Right lung (tissue), 10 donors: ENCODE results near the gene IFI16. TPM values are rescaled to one million over a fixed set of nuclear protein-coding genes. Genes with fewer than 3 reads are reported as not detected.
A peak's percentile ranks its signal among the peaks of the same experiment; 100 is the strongest.

Source experiments
- DNase-seq, 2 donors: peaks; one replicate each; pipeline ENCODE4 v3.0.0-alpha.2; 2013
- long read RNA-seq, 8 donors: transcript quantifications; one replicate each; lab custom pipeline, GENCODE V29; 2026
- polyA plus RNA-seq, 5 donors: library from polyadenylated mRNA; unstranded; fragments of 120-200 nt; gene quantifications; one replicate each; pipeline versions ENCODE4 v1.2.1 to v1.2.3, GENCODE V29; 2013; ENCODE audit warnings: inconsistent platforms in 1 of 5, low replicate concordance in 1 of 5; ENCODE audit not compliant: insufficient read length in 5 of 5, insufficient read depth in 1 of 5

IFI16 gene
- 100 to 1,000 TPM in 3 of 5 donors, 10 to 100 TPM in 2; 70.2 to 134 (median 118) TPM for polyA plus RNA-seq
- long read RNA-seq, donor 1, partial matches to known transcripts, result 32 of 41 reads
- long read RNA-seq, donor 1, other reads (novel, unspliced or antisense), result 0 of 41 reads
- long read RNA-seq, donor 2, transcript IFI16-205 (11 exons, 2,704 nt), result major isoform, 11 of 19 reads
- long read RNA-seq, donor 2, partial matches to known transcripts, result 5 of 19 reads
- long read RNA-seq, donor 2, other reads (novel, unspliced or antisense), result 0 of 19 reads
- long read RNA-seq, donor 3, partial matches to known transcripts, result 0 of 3 reads
- long read RNA-seq, donor 3, other reads (novel, unspliced or antisense), result 0 of 3 reads
- long read RNA-seq, donor 4, partial matches to known transcripts, result 16 of 16 reads
- long read RNA-seq, donor 4, other reads (novel, unspliced or antisense), result 0 of 16 reads
- long read RNA-seq, donor 5, partial matches to known transcripts, result 42 of 46 reads
- long read RNA-seq, donor 5, other reads (novel, unspliced or antisense), result 0 of 46 reads
- long read RNA-seq, donor 6, partial matches to known transcripts, result 27 of 37 reads
- long read RNA-seq, donor 6, other reads (novel, unspliced or antisense), result 5 of 37 reads
- long read RNA-seq, donor 7, partial matches to known transcripts, result 10 of 14 reads
- long read RNA-seq, donor 7, other reads (novel, unspliced or antisense), result 0 of 14 reads
- long read RNA-seq, donor 8, partial matches to known transcripts, result 0 of 1 reads
- long read RNA-seq, donor 8, other reads (novel, unspliced or antisense), result 0 of 1 reads

DNA sequence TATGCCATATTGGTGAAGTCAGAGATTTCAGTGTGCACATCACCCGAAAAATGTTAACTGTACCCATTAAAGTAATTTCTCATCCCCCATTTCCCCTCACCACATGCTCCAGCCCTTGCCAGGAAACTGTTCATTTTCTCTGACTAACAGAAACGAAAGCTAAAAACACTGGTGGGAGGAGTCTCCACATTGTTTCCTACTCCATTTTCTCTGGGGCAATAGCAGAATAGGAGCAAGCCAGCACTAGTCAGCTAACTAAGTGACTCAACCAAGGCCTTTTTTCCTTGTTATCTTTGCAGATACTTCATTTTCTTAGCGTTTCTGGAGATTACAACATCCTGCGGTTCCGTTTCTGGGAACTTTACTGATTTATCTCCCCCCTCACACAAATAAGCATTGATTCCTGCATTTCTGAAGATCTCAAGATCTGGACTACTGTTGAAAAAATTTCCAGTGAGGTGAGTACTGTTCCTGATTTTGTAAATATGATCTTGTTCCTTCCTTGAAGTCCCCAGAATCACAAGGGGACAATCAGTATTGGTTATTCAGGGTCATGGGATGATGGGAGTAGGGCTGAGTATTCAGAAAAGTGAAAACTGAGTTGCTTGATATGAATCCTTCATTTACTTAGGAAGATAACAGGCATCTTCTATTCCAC, at the start of gene IFI16:
IFI16 (plus strand) TSS at position 204 of the 658 bp plus-strand sequence. CDS start 4,774 bp downstream, outside the sequence.
- peak; percentile 72 to 83 for DNase-seq

DNA sequence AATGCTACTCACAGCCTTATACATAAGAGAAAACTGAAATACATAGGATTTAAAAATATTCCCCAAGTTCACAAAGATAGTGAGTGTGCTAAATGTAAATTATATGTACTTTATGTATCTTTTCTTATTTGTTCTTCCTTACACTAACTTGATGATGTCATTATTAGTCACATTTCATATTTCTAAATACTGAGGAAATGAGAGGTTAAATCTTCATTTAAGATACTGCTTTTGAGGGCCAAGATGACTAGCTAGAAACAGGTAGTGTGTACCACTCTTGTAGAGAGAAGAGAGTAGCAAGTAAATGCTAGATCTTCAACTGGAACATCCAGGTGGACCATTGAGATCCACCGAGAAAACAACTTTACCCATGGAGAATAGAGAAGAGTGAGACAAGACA, 48.5 kb upstream of the IFI16 start:
- DNase-seq, result no peak

DNA sequence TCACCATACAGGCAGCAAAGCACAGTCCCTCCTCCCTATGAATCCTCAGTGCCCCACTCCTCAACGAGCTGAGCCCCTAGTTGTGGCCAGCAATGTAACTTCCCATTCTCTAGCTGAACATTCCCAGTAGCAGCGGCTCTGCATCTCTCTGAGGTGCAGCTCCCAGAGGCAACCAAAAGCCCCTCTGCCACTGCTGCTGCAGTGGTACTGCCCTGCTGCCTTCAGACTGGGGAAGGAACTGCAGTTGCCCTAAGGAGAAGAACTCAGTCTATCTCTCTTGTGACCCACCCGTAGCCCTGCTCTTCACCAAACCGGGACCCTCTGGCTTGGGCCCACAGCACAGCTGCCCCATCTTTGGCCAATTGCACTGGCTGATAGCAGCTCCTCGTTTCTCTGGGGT, 46.7 kb upstream of the IFI16 start:
- no peak for DNase-seq

DNA sequence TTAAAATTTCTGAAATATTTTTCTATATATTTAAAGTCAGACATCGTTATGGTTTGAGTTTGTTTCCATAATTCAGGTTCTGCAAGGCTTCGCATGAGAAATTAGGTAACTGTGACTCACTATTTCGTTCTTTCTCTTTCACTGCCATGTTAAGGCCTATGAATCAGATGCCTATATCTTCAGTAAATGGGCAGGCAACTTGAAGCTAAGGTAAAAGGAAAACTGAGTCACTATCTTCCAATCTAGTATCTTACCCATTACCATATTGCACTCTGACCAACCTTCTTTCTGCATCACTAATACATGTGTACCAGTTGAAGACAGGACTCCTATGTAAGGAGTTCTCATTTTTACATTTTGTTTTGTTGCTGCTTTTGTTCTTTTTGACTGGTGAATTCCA, 40.5 kb upstream of the IFI16 start:
- no peak for DNase-seq

DNA sequence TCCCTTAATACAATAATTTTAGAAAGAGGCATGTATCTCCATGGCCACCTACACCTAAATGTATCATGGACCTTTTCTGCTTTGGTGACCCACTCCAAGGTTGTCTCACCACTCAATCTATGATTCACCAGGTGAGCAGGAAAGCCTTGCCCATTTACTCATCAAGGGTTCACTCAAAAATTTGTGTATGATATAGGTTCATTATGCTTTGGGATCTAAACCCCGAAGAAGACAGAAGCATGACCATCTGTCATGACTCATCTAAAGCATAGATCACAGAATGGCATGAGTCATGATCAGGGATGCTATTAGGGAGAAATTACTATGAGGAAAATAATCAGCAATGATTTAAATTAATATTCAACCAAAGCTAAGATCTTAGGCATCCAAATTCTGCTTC, 39.9 kb upstream of the IFI16 start:
- no peak for DNase-seq

DNA sequence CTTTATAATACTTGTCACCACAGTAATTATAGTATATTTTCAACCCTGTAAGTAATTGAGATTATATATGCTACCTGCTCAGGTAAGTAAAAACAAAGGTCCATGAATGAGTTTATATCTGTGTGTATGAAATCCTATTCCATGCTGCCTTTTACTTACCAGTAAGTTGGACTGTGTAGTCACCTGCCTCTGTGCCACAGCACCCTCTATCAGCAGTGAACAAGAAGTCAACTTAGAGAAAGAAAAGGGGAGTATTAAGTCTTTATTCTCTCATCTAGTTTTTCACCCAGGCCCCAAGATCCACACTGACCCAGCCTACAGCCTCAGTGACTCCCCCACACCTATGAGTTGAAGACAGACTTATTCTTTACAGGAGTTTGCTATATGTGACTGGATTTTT, 36.9 kb upstream of the IFI16 start:
- no peak for DNase-seq

DNA sequence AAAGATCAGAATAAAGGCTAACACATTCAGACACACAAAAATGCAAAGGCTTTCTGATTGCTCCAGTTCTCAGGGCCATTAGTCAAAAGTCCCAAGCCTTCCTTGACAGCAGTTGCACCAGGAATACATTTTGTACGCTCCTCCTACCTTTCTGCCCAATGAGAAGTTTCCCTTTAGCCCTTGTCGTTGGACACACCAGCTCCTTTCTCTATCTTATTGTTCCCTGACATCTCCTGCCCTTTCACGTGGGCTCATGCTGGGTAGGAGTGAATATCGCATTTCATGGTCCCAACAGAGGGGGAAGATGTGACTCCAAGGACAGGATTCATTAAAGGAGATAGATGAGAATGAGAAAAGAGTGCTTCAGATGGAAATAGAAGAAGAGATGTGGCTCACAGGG, 33.5 kb upstream of the IFI16 start:
- no peak for DNase-seq

DNA sequence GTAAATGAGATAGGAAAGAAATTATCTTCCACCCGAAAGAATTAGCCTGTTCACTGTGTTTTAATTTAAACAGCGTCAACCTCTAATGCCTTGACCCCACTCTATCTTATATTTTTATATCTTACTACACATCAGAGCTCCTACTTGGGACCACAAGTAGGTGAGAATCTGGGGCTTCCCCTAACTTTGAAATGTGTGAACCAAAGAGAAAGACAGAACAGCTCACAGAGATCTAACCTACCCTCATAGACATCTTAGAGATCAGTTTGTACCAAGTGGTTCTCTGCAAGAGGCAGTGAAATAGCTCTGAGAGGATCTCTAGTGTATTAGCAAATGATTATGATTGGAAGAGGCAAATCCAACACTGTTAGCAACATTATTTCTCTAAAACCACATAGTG, 31.0 kb upstream of the IFI16 start:
- no peak for DNase-seq

DNA sequence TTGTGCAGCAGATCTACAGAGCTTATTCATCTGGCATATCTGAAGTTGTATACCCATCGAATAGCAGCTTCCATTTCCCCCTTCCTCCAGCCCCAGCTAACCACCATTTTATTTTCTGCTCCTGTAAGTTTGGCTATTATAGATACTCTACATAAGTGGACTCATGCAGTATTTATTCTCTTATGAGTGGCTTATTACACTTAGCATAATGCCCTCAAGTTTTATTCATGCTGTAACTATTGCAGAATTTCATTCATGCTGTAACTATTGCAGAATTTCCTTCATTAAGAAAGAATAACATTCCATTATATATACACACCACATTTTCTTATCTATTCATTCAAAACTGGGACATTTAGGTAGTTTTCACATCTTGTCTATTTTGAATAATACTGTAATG, 30.5 kb upstream of the IFI16 start:
- no peak for DNase-seq

DNA sequence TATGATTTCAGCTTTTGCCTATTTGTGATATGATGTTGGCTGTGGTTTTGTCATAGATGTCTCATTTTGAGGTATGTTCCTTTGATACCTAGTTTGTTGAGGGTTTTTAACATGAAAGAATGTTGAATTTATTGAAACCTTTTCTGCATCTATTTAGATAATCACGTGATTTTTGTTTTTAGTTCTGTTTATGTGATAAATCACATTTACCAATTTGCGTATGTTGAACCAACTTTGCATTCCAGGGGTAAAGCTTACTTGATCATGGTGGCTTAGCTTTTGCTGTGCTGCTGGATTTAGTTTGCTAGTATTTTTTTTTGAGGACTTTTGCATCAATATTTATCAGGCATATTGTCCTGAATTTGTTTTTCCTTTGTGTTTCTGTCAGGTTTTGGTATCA, 26.5 kb upstream of the IFI16 start:
- no peak for DNase-seq

DNA sequence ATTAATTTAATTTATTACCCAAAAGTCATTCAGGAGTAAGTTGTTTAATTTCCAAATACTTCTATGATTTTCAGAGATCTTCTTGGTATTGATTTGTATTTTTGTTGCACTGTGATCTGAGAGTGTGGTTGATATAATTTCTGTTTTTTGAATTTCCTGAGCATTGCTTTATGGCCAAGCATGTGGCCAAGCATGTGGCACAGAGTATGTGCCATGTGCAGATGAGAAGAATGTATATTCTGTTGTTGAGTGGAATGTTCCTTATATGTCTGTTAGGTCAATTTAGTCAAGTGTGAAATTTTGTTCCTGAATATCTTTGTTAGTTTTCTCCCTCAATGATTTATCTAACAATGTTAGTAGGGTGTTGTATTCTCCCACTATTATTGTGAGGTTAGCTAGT, 25.3 kb upstream of the IFI16 start:
- no peak for DNase-seq

DNA sequence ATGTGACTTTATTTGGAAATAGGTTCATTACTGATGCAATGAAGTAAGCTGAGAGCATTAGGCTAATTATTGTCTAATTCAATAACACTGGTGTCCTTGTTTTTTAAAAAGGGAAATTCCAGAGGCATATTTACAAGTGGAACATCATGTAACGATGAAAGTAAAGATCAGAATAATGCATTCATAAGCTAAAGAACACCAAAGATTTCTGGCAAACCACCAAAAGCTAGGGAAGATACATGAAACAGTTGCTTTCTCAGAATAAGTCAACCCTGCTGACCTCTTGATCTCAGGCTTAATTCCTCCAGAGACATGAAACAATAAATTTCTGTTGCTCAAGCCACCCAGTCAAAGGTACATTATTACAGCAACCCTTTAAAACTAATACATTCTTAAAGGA, 20.3 kb upstream of the IFI16 start:
- DNase-seq, result no peak

DNA sequence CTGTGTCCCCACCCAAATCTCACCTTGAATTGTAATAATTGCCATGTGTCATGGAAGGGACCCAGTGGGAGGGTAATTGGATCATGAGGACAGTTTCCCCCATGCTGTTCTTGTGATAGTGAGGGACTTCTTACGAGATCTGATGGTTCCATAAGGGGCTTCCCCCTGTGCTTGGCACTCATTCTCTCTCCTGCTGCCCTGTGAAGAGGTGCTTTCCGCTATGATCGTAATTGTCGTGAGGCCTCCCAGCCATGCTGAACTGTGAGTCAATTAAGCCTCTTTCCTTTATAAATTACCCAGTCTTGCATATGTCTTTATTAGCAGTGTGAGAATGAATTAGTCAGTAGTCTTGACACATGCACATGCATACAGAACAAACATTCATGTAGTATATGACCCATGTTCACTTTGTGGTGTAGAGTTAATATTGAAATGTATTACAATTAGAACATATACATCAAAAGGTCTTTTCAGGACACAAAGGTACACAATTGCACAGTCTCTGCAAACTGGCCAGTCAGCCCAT, 16.9 kb upstream of the IFI16 start:
- no peak for DNase-seq

DNA sequence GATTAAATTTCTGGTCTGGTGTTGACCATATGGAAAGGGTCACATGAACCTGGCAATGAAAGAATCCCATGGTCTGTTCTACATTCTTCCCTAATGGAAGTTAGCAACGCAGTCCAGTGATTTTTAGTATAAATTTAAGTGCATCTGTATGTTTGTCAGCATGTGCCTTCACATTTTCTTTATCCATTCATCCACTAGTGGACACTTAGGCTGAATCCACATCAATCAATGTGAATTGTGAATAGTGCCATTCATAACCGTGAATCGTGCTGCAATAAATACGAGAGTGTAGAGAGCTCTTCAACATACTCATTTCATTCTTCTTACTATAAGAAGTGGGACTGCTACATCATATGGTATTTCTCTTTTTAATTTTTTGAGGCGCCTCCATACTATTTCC, 12.7 kb upstream of the IFI16 start:
- DNase-seq, result no peak

DNA sequence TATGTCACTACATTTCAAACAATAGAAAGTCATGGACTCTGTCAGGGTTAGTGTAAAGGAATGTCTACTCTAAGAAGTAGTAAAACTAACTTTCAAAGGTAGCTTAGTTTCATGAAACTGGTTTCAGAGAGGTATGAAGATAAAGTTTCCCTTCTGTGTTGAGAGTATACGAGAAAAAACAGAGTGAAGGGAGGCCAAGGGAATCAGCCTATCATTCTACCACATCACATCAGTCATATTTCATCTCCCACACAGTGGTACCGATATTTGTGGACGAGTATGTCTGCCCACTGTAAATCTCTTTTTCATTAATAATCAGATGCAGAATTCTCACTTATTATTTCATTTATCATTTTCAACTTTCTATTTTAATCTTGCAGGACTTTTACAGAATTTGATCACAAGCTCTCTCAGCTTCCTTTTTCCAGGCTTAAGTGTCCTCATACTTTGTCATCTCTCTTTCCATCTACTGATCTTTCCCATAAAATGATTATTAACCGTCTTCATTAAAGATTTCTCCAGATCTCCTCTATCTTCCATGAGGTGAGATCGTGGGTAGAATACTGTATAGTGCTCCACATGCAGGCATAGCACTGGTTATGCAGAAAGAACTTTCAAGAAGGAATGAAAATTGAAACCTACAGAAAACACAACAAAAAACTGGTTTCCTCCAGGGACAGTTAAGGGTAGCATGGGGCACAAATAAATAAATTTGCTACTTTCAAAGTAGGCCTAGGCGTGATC, 11.5 kb upstream of the IFI16 start:
- no peak for DNase-seq

DNA sequence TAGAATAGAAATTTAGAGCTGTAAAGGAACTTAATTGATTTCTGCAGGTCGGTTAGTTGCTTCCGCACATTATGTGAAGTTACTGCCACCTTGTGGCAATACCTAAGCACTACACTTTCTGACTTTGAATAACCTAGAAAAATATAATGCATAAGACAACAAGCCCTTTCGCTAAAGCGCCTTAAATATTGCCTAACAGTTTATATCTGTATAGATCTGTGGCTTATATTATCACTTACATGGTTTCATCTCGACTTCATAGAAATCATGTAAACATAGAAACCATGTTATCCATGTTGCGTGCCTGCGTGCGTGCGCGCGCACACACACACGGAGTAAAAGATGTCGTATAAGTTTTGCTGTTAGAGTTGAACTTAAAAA, 10.9 kb upstream of the IFI16 start:
- DNase-seq, result peak; percentile 71 to 79

DNA sequence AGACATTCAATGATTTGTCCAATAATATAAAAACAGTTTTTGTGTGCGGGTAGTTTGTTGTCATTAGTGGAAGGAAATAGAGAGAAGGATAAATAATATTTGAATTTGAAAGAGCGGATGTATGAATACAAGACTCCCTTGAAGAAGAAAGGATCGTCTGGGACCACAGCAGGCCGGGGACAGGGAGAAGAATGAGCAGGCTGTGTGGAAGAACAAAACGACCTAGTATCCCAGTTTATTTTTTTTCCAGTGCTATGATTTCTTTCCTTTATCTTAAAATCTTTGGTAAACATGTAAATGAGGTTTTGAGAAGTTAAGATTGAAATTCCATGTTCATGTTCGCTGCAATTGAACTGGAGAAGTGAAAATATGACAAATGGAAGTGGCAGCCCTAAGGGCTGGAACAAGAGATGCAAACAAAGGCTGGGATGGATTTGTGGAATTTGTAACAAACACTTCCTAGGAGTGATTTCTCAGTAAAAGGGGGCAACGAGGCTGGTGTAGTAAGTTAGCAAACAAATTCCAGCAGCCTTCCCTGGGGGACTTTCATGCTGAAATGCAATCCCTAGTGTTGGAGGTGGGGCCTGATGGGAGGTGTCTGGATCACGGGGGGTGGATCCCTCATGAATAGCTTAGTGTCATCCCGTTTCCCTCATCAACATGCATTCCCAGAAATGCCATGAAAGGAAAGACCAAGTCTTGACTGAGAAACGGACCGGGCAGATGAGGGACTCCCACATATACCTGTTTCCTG, 10.2 kb upstream of the IFI16 start:
- DNase-seq, result peak; percentile 85 to 91

DNA sequence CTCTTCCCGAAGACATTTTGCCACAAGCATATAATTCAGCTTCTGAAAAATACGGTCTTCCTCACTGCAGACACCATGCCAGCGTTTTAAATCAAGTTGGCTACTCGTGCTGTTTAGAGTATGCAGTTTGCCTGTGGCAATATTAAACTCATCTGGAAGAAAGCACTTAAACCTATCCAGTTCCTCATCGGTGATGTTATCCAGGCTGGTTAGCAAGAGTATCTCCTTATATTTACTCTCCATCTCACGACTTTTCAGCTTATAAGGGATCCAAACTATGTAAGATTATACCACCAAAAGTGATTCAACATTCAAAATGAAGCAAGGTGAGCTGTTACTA, 9.7 kb upstream of the IFI16 start:
- DNase-seq, result no peak

DNA sequence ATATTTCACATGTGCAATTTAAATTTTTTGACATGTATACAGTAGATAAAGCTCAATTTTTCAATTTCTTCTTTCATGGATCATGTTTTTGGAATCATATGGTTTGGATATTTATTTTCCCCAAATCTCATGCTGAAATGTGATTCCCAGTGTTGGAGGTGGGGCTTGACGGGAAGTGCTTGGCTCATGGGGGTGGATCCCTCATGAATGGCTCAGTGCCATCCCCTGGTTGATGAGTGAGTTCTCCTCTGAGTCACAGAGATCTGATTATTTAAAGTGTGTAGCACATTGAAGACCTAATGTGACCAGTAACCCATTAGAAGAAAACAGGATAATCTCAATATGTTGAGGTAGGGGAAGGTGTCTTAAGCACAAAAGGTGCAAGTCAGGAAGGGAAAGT, 9.1 kb upstream of the IFI16 start:
- peak; percentile 74 to 82 for DNase-seq

DNA sequence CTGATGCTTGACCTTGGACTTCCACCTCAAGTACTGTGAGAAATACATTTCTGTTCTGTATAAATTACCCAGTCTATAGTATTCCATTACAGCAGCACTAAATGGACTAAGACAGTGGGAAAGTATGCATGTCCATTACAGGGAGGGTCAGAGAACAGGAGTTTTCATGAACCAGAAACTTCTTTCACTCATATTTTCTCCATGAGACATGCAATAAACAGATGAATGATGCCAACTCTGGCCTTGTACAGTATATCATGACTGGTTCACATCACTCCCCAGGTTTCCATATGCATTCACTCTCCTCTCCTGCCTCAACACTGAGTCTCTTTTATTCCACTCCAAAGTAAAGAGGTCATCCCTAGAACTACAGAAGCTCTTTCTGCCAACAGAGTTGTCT, 4.5 kb upstream of the IFI16 start:
- no peak for DNase-seq

DNA sequence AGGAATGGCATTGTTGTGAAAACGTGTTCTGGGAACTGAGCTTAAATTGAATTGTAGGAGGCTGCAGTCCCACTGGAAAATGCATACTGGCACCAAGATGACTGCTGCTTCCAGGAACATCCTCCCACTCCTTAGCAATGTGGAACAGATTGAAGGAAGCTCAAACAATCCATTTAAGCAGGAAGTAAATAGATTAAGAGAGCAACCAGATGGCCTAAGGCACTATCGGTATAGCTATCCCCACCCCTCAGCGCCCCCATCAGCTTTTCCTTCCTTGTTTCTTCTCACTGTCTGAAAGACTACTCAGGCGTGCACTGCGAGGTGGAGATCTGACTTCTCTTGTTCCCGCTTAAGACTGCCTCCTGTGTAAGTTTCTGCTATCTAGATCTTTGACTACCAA, 4.0 kb upstream of the IFI16 start:
- DNase-seq, result no peak
